ENCODE data around the gene LRP10.
"Not testable (repeated sequence)": the region's sequence is repeated elsewhere in the genome, so short reads cannot be mapped to it uniquely, and the experiment has no call there.

LRP10 gene

GRCh38 chr14:22871224-22872032 is at the start of gene LRP10:
LRP10 (plus strand) TSS chr14:22871740; CDS start chr14:22872304, 564 bp downstream.
- DNase-seq = peak; percentile 90

GRCh38 chr14:22822016-22822570 is 49.4 kb upstream of the LRP10 start:
- peak; percentile 52 for DNase-seq

DNA sequence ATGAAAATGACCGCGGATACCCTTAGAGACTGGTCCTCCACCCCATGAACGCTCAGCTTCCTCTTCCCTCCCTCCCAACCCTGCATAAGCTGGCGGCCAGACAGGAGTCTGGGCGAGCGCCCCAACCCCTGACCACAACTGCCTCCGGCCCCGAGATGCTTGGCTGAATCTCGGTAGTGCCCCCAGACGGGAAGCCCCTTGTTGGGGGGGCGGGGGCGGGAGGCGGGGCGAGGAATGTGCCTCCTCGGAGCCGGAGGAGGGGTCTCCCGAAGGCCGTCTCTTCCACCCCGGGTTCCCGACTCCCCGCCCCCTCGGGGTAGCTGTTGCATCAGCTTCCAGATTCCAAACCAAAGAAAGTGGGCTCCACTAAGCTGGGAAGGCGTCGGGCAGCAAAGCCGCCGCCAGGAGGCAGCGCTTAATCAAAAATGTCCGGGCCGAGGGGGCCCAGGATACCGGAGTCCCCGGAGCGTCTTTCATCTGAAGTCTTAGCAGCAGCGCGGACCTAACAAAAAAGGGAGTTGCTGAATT is 48.9 kb upstream of the LRP10 start:
- peak; percentile 91 for DNase-seq

GRCh38 chr14:22824711-22825359 is 46.7 kb upstream of the LRP10 start:
- DNase-seq = no peak

- not testable (repeated sequence) for DNase-seq
Observed at GRCh38 chr14:22829076-22829660, 42.4 kb upstream of the LRP10 start.

DNA sequence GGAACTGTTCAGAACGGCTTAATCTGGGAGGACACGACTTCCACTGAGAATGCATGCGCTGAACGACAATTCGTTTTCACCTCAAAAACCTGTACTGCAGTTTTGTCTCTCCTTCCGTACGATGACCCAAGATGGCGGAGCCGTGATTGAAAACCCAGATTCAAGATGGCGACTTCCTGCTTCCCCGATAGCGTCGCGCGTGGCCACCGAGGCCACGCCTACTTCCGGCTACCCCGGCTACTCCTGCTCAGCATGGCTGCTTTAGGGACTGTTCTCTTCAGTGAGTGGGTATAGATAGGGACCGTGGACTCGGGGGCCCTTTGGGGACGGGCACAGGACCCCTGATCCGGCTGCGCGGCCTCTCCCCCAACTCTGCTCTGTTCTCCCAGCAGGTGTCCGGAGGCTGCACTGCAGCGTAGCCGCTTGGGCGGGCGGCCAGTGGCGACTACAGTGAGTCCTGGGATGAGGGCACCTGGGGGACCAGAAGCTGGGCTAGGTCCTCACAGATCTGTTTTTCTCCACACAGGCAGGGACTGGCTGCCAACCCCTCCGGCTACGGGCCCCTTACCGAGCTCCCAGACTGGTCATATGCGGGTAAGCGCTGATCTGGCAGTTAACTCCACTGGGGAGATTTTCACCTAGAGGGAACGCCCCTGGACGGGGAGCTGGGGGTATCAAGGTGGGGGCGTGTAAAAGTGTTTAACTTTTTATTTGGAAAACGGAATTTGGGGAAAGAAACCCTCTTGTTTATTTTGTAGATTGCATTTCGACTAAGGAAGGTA is 41.7 kb upstream of the LRP10 start, which contains the start of gene MRPL52:
MRPL52 (plus strand) TSS at position 227 of the 782 bp plus-strand sequence; CDS start at position 253, 26 bp downstream.
- DNase-seq = peak; percentile 93

DNA sequence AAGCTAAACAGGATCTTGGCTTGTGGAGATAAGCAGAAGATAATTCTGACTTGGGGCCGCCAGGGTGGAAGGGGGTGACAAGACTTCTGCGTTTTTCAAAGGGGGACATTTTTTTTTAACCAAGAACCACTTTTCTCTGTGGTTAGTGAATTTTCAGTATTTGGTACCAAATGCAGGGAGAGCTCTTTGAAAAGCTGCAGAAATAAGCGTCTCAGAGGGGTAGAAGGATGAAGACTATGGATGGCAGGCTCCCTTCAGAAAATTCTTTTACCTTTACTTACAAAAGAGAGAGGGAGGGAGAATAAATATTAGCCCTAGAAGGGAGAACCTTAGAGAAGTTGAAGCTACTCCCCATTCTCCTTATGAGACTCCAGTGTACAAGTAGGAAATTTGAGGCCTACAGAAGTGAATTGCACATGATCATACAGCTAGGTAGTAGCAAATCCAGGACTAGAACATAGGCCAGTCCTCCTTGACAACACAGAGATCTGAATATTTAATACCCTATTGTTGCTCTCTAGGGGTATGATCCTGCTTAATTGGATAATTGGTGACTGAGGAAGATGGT is 41.0 kb upstream of the LRP10 start:
- no peak for DNase-seq

GRCh38 chr14:22835505-22835904 is 36.0 kb upstream of the LRP10 start:
- DNase-seq = no peak

GRCh38 chr14:22836301-22837113 is 35.0 kb upstream of the LRP10 start, which contains the start of gene MMP14:
MMP14 (plus strand) TSS chr14:22836585; CDS start chr14:22836818, 233 bp downstream.
- peak; percentile 78 for DNase-seq

DNA sequence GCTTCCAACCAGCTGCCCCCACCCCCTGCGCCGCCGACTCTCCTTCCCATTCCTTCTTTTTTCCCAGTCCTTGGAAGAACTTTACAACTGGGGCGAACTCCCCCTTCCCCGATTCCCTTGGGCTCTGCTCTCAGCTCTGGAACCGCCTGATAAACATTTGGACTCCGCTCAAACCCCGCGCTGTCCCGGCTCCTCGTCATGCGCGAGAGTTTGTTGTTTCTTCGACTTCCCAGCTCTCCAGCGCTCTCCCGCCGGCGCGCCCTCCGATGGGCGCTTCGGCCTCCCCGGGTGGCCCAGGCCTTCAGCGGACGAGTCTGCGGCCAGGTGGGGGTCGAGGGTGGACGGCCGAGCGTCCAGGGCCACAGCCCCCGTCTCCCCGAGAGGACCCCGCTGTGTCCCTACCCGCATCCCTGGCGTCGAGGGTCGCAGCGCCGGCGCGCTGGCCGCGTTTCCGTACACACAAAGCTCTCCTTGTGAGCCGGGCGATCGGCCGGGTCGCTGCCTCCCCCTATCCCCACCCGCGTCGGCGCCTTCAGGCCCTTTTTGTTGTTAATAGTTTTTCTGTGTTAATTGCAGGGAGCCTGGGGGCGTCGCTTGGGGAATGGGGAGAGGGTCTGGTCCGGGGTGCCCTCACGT is 34.3 kb upstream of the LRP10 start:
- DNase-seq = peak; percentile 84

GRCh38 chr14:22837750-22838538 is 33.6 kb upstream of the LRP10 start:
- DNase-seq = no peak

GRCh38 chr14:22838631-22839041 is 32.9 kb upstream of the LRP10 start:
- no peak for DNase-seq

DNA sequence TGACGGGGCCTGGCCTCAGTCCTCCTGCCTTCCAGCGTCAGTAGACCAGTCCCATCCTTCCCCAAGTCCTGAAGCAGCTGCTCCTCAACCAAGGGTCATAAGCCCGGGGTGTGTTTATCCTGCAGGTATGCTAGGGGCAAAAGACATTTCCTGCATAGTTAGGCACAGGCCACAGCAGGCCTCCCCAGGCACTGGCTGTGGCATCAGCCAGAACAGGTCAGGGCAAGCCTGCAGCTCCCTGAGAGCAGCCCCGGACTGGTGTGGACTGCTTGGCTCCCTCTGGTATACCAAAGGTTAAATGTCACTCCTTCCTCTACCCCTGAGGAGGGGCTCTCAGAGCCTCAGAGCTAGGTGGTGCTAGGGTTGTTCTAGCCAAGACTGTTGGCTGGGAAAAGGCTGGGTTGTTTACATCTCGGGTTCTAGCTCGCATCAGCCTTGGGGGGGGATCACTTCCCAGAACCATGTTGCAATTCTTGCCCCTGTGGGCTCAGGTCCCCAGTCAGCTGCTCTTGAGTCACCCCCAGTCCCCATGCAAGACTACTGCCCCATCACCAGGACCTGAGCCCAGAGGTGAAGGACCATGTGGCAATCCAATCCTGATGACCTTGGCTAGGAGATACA is 32.3 kb upstream of the LRP10 start:
- no peak for DNase-seq

DNA sequence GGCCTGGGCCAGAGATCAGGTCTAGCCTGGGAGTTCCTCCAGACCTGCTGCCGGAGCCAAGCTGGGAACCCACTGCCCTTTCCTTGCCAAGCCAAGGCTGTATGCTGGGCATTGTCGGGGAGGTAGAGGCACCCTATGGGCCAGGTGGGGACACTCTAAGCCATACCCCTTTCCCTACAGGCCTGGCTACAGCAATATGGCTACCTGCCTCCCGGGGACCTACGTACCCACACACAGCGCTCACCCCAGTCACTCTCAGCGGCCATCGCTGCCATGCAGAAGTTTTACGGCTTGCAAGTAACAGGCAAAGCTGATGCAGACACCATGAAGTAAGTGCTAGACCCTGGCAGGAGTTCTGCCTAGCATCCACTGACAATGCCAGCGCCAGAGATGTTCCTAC is 30.2 kb upstream of the LRP10 start:
- DNase-seq = no peak

- no peak for DNase-seq
Observed at GRCh38 chr14:22841769-22842168, 29.8 kb upstream of the LRP10 start.

DNA sequence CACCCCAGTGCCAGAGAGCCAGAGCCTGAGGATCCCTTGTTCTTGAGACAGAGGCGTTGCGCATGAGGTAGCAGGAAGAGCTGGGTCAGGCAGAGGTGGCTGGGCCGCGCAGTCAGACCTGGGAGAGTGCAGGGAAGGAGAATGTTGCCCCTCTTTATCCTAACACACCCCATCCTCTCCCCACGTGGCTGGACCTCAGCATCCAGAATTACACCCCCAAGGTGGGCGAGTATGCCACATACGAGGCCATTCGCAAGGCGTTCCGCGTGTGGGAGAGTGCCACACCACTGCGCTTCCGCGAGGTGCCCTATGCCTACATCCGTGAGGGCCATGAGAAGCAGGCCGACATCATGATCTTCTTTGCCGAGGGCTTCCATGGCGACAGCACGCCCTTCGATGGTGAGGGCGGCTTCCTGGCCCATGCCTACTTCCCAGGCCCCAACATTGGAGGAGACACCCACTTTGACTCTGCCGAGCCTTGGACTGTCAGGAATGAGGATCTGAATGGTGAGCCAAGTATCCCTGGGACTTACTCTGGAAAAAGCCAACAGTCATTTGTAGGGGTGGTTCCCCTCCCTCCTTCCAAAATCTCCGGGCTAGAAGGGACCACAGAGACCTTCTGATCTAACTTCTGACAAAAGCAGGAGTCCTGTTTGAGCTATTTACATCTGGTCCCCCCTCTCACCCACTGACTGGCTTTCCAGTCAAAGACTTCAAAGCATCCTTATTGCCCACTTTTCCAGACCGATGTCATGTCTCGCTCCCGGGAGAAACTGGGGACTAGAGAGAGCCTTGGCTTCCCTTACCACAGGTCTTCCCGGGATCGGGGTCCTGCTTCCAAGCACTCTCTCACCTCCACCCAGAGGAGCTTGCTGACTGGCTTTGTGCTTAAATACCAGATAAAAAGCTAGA is 29.1 kb upstream of the LRP10 start:
- no peak for DNase-seq

- DNase-seq = no peak
Observed at GRCh38 chr14:22843123-22843925, 28.2 kb upstream of the LRP10 start.

Data from retina (tissue), 1 donor.